Measurements from ENCODE around the gene NOX3. TPM values are rescaled to one million over a fixed set of nuclear protein-coding genes. Genes with fewer than 3 reads are reported as not detected.

The NOX3 gene
- total RNA-seq, 3 donors from 2014 or later (not counting 1 experiment from before 2014, with no cell fraction given): not detected

GRCh38 chr6:155447949-155448348 is 7.7 kb downstream of the NOX3 start:
- Histone ChIP-seq H3K27ac (ENCODE audit: low read length) (no peak overlapping the region), H3K27me3 (ENCODE audit: control insufficient read depth, insufficient read depth, low read length) (no peaks in the 10 kb centered on the region), H3K36me3 (ENCODE audit: control insufficient read depth, insufficient read depth, low read length) (no peaks in the 10 kb centered on the region), H3K9me3 (ENCODE audit: control insufficient read depth, insufficient read depth, low read length) (no peaks in the 10 kb centered on the region), H3K4me1 (ENCODE audit: control insufficient read depth, insufficient read depth, low read length) (no peaks in the 10 kb centered on the region), H3K4me3 (ENCODE audit: low read length) (no peak overlapping the region)
- H3K4me1 Mint-ChIP-seq: peaks cover 13% of the 10 kb centered on the region in 2 donors
- H3K36me3 Mint-ChIP-seq: no peaks in the 10 kb centered on the region
- no peaks in the 10 kb centered on the region for H3K9me3 Mint-ChIP-seq
- DNase-seq: no peak
- H3K4me3 Mint-ChIP-seq: no peak overlapping the region
- intact Hi-C loops (cut with micrococcal nuclease): no loop called here
- H3K27me3 Mint-ChIP-seq (ENCODE audit: low read depth in 2 of 2): peaks cover 0 to 27% of the 10 kb centered on the region in 2 donors
- H3K27ac Mint-ChIP-seq: no peak overlapping the region
- no peak for ATAC-seq
- no peak for TF ChIP-seq CTCF (IDR thresholded peaks at IDR 0.05)

- H3K4me3 Mint-ChIP-seq: no peak overlapping the region
Observed at GRCh38 chr6:155444952-155445903, 10.4 kb downstream of the NOX3 start.

GRCh38 chr6:155444120-155444917 is 11.3 kb downstream of the NOX3 start:
- no peak for DNase-seq
- H3K27me3 Mint-ChIP-seq (ENCODE audit: low read depth in 2 of 2): peaks cover 0 to 11% of the 10 kb centered on the region in 2 donors
- H3K4me1 Mint-ChIP-seq: peaks cover 12 to 13% of the 10 kb centered on the region in 2 donors
- no peak for ATAC-seq
- 89% methylated on average over 8 of the region's 9 CpGs for WGBS (ENCODE audit: insufficient coverage)
- H3K9me3 ChIP-seq (ENCODE audit: control insufficient read depth, insufficient read depth, low read length): no peaks in the 10 kb centered on the region
- no peak overlapping the region for H3K4me3 ChIP-seq (ENCODE audit: low read length)
- no peak for TF ChIP-seq CTCF (IDR thresholded peaks at IDR 0.05)
- no peaks in the 10 kb centered on the region for H3K27me3 ChIP-seq (ENCODE audit: control insufficient read depth, insufficient read depth, low read length)
- intact Hi-C loops (cut with micrococcal nuclease): no loop called here
- H3K4me1 ChIP-seq (ENCODE audit: control insufficient read depth, insufficient read depth, low read length): no peaks in the 10 kb centered on the region
- H3K4me3 Mint-ChIP-seq: no peak overlapping the region
- H3K27ac ChIP-seq (ENCODE audit: low read length): no peak overlapping the region
- H3K9me3 Mint-ChIP-seq: no peaks in the 10 kb centered on the region
- no peaks in the 10 kb centered on the region for H3K36me3 Mint-ChIP-seq
- H3K27ac Mint-ChIP-seq: no peak overlapping the region
- no peaks in the 10 kb centered on the region for H3K36me3 ChIP-seq (ENCODE audit: control insufficient read depth, insufficient read depth, low read length)

More at GRCh38 chr6:155444952-155445903, 10.4 kb downstream of the NOX3 start:
- H3K4me1 ChIP-seq (ENCODE audit: control insufficient read depth, insufficient read depth, low read length): no peaks in the 10 kb centered on the region
- ATAC-seq (no peak), DNase-seq (no peak)
- H3K36me3 ChIP-seq (ENCODE audit: control insufficient read depth, insufficient read depth, low read length): no peaks in the 10 kb centered on the region
- H3K9me3 ChIP-seq (ENCODE audit: control insufficient read depth, insufficient read depth, low read length): no peaks in the 10 kb centered on the region
- H3K27me3 ChIP-seq (ENCODE audit: control insufficient read depth, insufficient read depth, low read length): no peaks in the 10 kb centered on the region
- Mint-ChIP-seq H3K9me3 (no peaks in the 10 kb centered on the region), H3K27ac (no peak overlapping the region), H3K4me1 (peaks cover 13% of the 10 kb centered on the region in 2 donors), H3K27me3 (ENCODE audit: low read depth in 2 of 2) (peaks cover 0 to 19% of the 10 kb centered on the region in 2 donors), H3K36me3 (no peaks in the 10 kb centered on the region)
- no peak overlapping the region for H3K4me3 ChIP-seq (ENCODE audit: low read length)
- no peak for TF ChIP-seq CTCF (IDR thresholded peaks at IDR 0.05)
- intact Hi-C loops (cut with micrococcal nuclease): no loop called here
- H3K27ac ChIP-seq (ENCODE audit: low read length): no peak overlapping the region
- 65% methylated on average over 9 of the region's 9 CpGs for WGBS (ENCODE audit: insufficient coverage)
